ENCODE measurements around the gene ACTL7B.

DNA sequence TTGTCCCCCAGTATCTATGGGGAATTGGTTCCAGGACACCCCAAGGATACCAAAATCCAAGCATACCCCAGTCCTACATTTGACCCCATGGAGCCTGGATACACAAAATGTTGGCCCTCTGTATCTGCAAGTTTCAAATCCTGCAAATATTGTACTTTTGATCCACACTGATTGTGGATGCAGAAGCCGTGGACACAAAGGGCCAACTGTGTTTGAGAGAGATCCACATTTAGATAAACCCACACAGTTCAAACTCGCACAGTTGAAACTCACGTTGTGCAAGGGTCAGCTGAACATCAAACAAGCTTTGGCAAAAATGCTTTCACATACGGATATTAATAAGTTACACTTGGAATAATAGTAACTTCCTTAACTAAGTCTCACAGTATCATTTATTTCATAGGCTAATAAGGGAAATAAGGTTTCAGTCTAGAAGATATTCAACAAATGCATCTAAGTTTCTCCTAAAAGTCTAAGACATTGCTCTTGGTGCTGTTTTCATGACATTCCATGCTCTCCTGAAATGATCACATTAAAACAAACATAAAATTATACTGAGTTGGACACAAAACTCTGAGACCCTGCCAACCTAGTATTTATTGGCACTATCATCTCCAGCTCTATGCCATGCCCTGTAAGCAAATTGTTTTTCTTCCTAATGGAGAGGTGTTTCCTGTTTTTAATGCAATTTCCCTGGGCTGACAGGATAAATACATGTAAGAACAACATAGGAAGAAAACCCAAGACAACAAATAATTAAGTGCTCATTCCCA, 38.6 kb upstream of the ACTL7B start:
- TF ChIP-seq EZH2phosphoT487 (IDR thresholded peaks at IDR 0.05; ENCODE audit: insufficient read depth, low read depth): no peak
- TF ChIP-seq EZH2 (IDR thresholded peaks at IDR 0.05; ENCODE audit: insufficient read depth, poor library complexity, severe bottlenecking): no peak

Data from GM23248 (cell line).